ENCODE results near the gene RPGR.

DNA sequence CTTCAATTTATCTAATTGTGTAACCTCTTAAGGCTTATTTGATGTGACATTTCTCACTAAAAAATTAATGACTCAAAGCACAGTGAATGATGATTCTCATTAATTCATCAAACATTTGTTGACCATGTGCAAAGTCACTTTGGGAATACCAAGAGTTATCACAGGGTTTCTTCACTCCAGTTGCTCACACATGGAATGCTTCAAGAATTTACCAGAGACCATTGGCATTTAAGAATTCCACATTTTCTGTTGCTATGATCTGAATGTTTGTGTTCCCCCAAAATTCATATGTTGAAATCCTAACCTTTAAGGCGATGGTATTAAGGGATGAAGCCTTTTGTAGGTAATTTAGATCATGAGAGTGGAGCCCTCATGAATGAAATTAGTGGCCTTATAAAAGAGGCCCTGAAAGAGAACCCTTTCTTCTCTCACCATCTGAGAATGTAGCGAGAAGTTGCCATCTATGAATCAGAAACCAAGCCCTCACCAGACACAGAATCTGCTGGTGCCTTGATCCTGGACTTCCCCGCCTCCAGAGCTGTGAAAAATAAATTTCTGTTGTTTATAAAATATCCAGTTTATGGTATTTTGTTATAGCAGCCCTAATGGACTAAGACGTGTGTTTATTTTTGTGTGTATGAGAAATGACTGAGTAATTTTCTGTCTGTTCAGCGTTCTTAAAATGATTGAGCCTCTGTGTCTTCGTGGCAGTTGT is 90.3 kb downstream of the RPGR start:
- TF ChIP-seq, protein P1, sequence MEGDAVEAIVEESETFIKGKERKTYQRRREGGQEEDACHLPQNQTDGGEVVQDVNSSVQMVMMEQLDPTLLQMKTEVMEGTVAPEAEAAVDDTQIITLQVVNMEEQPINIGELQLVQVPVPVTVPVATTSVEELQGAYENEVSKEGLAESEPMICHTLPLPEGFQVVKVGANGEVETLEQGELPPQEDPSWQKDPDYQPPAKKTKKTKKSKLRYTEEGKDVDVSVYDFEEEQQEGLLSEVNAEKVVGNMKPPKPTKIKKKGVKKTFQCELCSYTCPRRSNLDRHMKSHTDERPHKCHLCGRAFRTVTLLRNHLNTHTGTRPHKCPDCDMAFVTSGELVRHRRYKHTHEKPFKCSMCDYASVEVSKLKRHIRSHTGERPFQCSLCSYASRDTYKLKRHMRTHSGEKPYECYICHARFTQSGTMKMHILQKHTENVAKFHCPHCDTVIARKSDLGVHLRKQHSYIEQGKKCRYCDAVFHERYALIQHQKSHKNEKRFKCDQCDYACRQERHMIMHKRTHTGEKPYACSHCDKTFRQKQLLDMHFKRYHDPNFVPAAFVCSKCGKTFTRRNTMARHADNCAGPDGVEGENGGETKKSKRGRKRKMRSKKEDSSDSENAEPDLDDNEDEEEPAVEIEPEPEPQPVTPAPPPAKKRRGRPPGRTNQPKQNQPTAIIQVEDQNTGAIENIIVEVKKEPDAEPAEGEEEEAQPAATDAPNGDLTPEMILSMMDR (conservative IDR thresholded peaks at IDR 0.05; ENCODE audit: low read depth in 2 of 2): no peak
- TF ChIP-seq JUNB (IDR thresholded peaks at IDR 0.05; ENCODE audit: unreplicated experiment) (no peak), EZH2 (IDR thresholded peaks at IDR 0.05; ENCODE audit: low read depth, unreplicated experiment) (no peak)
- TF ChIP-seq, protein P2, sequence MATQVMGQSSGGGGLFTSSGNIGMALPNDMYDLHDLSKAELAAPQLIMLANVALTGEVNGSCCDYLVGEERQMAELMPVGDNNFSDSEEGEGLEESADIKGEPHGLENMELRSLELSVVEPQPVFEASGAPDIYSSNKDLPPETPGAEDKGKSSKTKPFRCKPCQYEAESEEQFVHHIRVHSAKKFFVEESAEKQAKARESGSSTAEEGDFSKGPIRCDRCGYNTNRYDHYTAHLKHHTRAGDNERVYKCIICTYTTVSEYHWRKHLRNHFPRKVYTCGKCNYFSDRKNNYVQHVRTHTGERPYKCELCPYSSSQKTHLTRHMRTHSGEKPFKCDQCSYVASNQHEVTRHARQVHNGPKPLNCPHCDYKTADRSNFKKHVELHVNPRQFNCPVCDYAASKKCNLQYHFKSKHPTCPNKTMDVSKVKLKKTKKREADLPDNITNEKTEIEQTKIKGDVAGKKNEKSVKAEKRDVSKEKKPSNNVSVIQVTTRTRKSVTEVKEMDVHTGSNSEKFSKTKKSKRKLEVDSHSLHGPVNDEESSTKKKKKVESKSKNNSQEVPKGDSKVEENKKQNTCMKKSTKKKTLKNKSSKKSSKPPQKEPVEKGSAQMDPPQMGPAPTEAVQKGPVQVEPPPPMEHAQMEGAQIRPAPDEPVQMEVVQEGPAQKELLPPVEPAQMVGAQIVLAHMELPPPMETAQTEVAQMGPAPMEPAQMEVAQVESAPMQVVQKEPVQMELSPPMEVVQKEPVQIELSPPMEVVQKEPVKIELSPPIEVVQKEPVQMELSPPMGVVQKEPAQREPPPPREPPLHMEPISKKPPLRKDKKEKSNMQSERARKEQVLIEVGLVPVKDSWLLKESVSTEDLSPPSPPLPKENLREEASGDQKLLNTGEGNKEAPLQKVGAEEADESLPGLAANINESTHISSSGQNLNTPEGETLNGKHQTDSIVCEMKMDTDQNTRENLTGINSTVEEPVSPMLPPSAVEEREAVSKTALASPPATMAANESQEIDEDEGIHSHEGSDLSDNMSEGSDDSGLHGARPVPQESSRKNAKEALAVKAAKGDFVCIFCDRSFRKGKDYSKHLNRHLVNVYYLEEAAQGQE (IDR thresholded peaks at IDR 0.05; ENCODE audit: unreplicated experiment): no peak
